ENCODE measurements around the gene DHRS9. TPM values are rescaled to one million over a fixed set of nuclear protein-coding genes. Genes with fewer than 3 reads are reported as not detected.

The DHRS9 gene
- polyA plus RNA-seq, 2 of the 4 experiments (the other 2 are of a cell fraction) = 0.19 to 0.25 TPM

DNA sequence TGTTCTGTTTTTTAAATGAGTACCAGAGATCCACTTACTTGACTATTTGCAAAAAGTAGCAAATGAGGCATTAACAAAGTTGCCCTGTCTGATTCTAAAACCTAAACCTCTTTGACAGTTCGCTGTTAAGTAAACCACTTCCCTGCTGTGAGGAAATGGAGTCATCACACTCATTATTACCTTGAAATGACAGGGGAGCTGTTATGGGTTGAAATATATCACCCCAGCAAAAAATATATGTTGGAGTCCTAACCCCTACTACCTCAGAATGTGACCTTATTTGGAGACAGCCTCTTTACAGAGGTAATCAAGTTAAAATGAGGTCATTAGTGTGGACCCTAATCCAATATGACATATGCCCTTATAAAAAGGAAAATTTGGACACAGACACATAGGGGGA is 36.1 kb downstream of the DHRS9 start:
- WGBS (ENCODE audit: missing lambda C conversion rate) = 53% methylated on average over 1 of the region's 1 CpG
- no peak for TF ChIP-seq RNF2 (IDR thresholded peaks at IDR 0.05; ENCODE audit: borderline replicate concordance, low read depth)
- TF ChIP-seq NR3C1 (IDR thresholded peaks at IDR 0.05) = no peak
- no peak for TF ChIP-seq JUNB (IDR thresholded peaks at IDR 0.05)
- no peak for TF ChIP-seq CHD2 (IDR thresholded peaks at IDR 0.05; ENCODE audit: low read length, partially characterized antibody)
- no peak for TF ChIP-seq KDM1A (IDR thresholded peaks at IDR 0.05; ENCODE audit: low read depth)
- TF ChIP-seq HOXB13 (CRISPR knock-in tag; IDR thresholded peaks at IDR 0.05; ENCODE audit: low read depth) = no peak
- TF ChIP-seq HOXB5 (CRISPR knock-in tag; IDR thresholded peaks at IDR 0.05) = no peak
- TF ChIP-seq, protein P1, sequence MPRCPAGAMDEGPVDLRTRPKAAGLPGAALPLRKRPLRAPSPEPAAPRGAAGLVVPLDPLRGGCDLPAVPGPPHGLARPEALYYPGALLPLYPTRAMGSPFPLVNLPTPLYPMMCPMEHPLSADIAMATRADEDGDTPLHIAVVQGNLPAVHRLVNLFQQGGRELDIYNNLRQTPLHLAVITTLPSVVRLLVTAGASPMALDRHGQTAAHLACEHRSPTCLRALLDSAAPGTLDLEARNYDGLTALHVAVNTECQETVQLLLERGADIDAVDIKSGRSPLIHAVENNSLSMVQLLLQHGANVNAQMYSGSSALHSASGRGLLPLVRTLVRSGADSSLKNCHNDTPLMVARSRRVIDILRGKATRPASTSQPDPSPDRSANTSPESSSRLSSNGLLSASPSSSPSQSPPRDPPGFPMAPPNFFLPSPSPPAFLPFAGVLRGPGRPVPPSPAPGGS (IDR thresholded peaks at IDR 0.05) = no peak
- no peak for TF ChIP-seq FOSL2 (IDR thresholded peaks at IDR 0.05)
- no peak for TF ChIP-seq FOSL2 (CRISPR knock-in tag; IDR thresholded peaks at IDR 0.05)
- no peak for TF ChIP-seq CHD4 (IDR thresholded peaks at IDR 0.05; ENCODE audit: borderline replicate concordance)
- TF ChIP-seq TFCP2L1 (CRISPR knock-in tag; IDR thresholded peaks at IDR 0.05) = no peak
- TF ChIP-seq BHLHE40 (IDR thresholded peaks at IDR 0.05; ENCODE audit: low read depth, low read length) = no peak
- TF ChIP-seq MAFK (IDR thresholded peaks at IDR 0.05; ENCODE audit: partially characterized antibody) = no peak
- no peak for TF ChIP-seq NPAS2 (CRISPR knock-in tag; IDR thresholded peaks at IDR 0.05; ENCODE audit: borderline replicate concordance)
- no peak for TF ChIP-seq ELK1 (IDR thresholded peaks at IDR 0.05; ENCODE audit: low read depth, low read length)
- TF ChIP-seq MAZ (IDR thresholded peaks at IDR 0.05; ENCODE audit: borderline replicate concordance, low read depth, low read length) = no peak
- no peak for ATAC-seq
- ChIA-PET POLR2A (no interaction called here), CTCF (interaction anchor here (1.1 to 4.8 kb wide), 4 partner anchors 18 to 144 kb away, joined by 3 to 26 read pairs (median 4); no protein-coding TSS in a partner anchor)
- H3K4me1 ChIP-seq = no peaks in the 10 kb centered on the region
- H3K4me2 ChIP-seq = no peak overlapping the region
- H3K27ac ChIP-seq = no peak overlapping the region
- FAIRE-seq = no peak
- no peak for DNase-seq (ENCODE audit: low read depth in 1 of 2, low spot score in 1 of 2)
- H3K9me3 ChIP-seq = no peaks in the 10 kb centered on the region
- H3K4me3 ChIP-seq = no peak overlapping the region

DNA sequence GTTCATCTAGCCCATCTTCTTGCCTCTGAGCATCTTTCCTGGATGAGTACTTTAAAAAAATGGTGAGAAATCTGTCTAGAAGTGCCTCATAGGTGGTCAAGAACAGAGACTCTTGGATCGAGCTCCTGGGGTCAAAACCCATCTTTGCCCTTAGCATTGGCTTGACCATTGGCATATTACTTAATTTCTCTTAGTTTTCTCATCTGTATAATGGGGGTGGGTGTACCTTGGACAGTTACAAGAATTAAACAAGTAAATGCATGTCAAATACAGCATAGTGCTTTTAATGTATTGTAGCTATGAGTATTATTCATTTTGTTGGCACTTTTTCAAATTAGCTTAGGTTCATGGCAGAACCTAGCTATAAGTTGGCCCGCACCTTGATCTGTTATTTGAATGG is 36.8 kb downstream of the DHRS9 start:
- no peak overlapping the region for H3K27ac ChIP-seq
- no peaks in the 10 kb centered on the region for H3K9me3 ChIP-seq
- FAIRE-seq = no peak
- CTCF ChIA-PET = interaction anchor here (1.1 to 4.8 kb wide), 5 partner anchors 18 to 291 kb away, joined by 3 to 26 read pairs (median 4); no protein-coding TSS in a partner anchor
- no peak for ATAC-seq
- no peak for TF ChIP-seq CBX8 (IDR thresholded peaks at IDR 0.05)
- TF ChIP-seq HOXB13 (CRISPR knock-in tag; IDR thresholded peaks at IDR 0.05; ENCODE audit: low read depth) = no peak
- TF ChIP-seq ESRRA (IDR thresholded peaks at IDR 0.05; ENCODE audit: borderline replicate concordance, low read length) = no peak
- TF ChIP-seq NR3C1 (IDR thresholded peaks at IDR 0.05) = no peak
- TF ChIP-seq MYC (IDR thresholded peaks at IDR 0.05; ENCODE audit: borderline replicate concordance, low read length) = no peak
- no peak for TF ChIP-seq POLR2AphosphoS2 (conservative IDR thresholded peaks at IDR 0.05; ENCODE audit: low read length)
- TF ChIP-seq ZNF302 (CRISPR knock-in tag; IDR thresholded peaks at IDR 0.05) = no peak
- no peak for TF ChIP-seq SREBF2 (IDR thresholded peaks at IDR 0.05)
- TF ChIP-seq BHLHE40 (IDR thresholded peaks at IDR 0.05; ENCODE audit: low read depth, low read length) = no peak
- no peak for TF ChIP-seq RFX5 (IDR thresholded peaks at IDR 0.05)
- TF ChIP-seq EP300 (IDR thresholded peaks at IDR 0.05) = no peak
- WGBS (ENCODE audit: missing lambda C conversion rate) = 55% methylated on average over 2 of the region's 2 CpGs
- no peaks in the 10 kb centered on the region for H3K4me1 ChIP-seq
- H3K4me3 ChIP-seq = no peak overlapping the region
- no peak for DNase-seq (ENCODE audit: low read depth in 1 of 2, low spot score in 1 of 2)
- POLR2A ChIA-PET = no interaction called here
- H3K4me2 ChIP-seq = no peak overlapping the region
